SK-N-SH treated with all-trans-retinoic acid at 6 μM for 48 hours (cell line): ENCODE results near the gene PSMG4.
A peak's percentile ranks its signal among the peaks of the same experiment; 100 is the strongest.

Experiments used
- ATAC-seq: fragments of 200-7000 bp; cut with Tn5 transposase; 3 replicates; pipeline ENCODE4 v1.9.1; 2020; ENCODE audit warnings: mild to moderate bottlenecking, moderate library complexity
- ARNTL ChIP-seq: fragments of 450-650 bp; formaldehyde crosslinking; IDR thresholded peaks from 2 replicates; pipeline ENCODE4 v1.5.0; 2020; ENCODE audit warnings: low read depth, mild to moderate bottlenecking, moderate library complexity, borderline replicate concordance
- CREB5 ChIP-seq: fragments of 250-450 bp; sonication (Bioruptor Pico); IDR thresholded peaks from 2 replicates; pipeline ENCODE4 v1.5.1; 2020; ENCODE audit warnings: low read depth, mild to moderate bottlenecking, moderate library complexity
- CSDC2 ChIP-seq: fragments of 250-450 bp; sonication (Bioruptor Pico); IDR thresholded peaks from 2 replicates; pipeline ENCODE4 v1.5.0; 2020; ENCODE audit warnings: mild to moderate bottlenecking, moderate library complexity
- CSRNP3 ChIP-seq: fragments of 250-450 bp; sonication (Bioruptor Pico); IDR thresholded peaks from 2 replicates; pipeline ENCODE4 v1.5.1; 2021; ENCODE audit warnings: mild to moderate bottlenecking, moderate library complexity
- ESRRG ChIP-seq: fragments of 250-450 bp; sonication (Bioruptor Pico); IDR thresholded peaks from 2 replicates; pipeline ENCODE4 v1.6.1; 2021; ENCODE audit warnings: mild to moderate bottlenecking
- GLIS3 ChIP-seq: fragments of 250-450 bp; sonication (Bioruptor Pico); IDR thresholded peaks from 2 replicates; pipeline ENCODE4 v1.5.0; 2020; ENCODE audit warnings: mild to moderate bottlenecking, moderate library complexity
- ISL1 ChIP-seq: fragments of 250-450 bp; sonication (Bioruptor Pico); IDR thresholded peaks from 2 replicates; pipeline ENCODE4 v2.1.2; 2022; ENCODE audit warnings: mild to moderate bottlenecking, moderate library complexity
- OSR1 ChIP-seq: fragments of 250-450 bp; sonication (Bioruptor Pico); IDR thresholded peaks from 2 replicates; pipeline ENCODE4 v1.8.0; 2022; ENCODE audit warnings: moderate library complexity, mild to moderate bottlenecking, inconsistent platforms
- PATZ1 ChIP-seq: fragments of 250-450 bp; sonication (Bioruptor Pico); IDR thresholded peaks from 2 replicates; pipeline ENCODE4 v1.8.0; 2020; ENCODE audit warnings: mild to moderate bottlenecking, moderate library complexity, borderline replicate concordance
- POU6F1 ChIP-seq: fragments of 250-450 bp; sonication (Bioruptor Pico); IDR thresholded peaks from 2 replicates; pipeline ENCODE4 v1.8.0; 2021; ENCODE audit warnings: low read depth, mild to moderate bottlenecking, moderate library complexity, borderline replicate concordance
- PPARA ChIP-seq: fragments of 250-450 bp; sonication (Bioruptor Pico); IDR thresholded peaks from 2 replicates; pipeline ENCODE4 v1.5.0; 2020; ENCODE audit warnings: mild to moderate bottlenecking, borderline replicate concordance
- RARB ChIP-seq: fragments of 250-450 bp; sonication (Bioruptor Pico); IDR thresholded peaks from 2 replicates; pipeline ENCODE4 v1.8.0; 2021; ENCODE audit warnings: mild to moderate bottlenecking, moderate library complexity
- SNAI2 ChIP-seq: fragments of 250-450 bp; sonication (Bioruptor Pico); IDR thresholded peaks from 2 replicates; pipeline ENCODE4 v1.5.0; 2020; ENCODE audit warnings: mild to moderate bottlenecking, moderate library complexity
- TCF4 ChIP-seq: fragments of 250-450 bp; sonication (Bioruptor Pico); IDR thresholded peaks from 2 replicates; pipeline ENCODE4 v1.8.0; 2021; ENCODE audit warnings: mild to moderate bottlenecking, moderate library complexity, borderline replicate concordance
- TOX ChIP-seq: fragments of 250-450 bp; sonication (Bioruptor Pico); IDR thresholded peaks from 2 replicates; pipeline ENCODE4 v1.8.0; 2021; ENCODE audit warnings: mild to moderate bottlenecking, moderate library complexity, borderline replicate concordance
- TSHZ2 ChIP-seq: fragments of 250-450 bp; sonication (Bioruptor Pico); IDR thresholded peaks from 2 replicates; pipeline ENCODE4 v1.5.0; 2020; ENCODE audit warnings: mild to moderate bottlenecking, moderate library complexity
- ZFP3 ChIP-seq: fragments of 250-450 bp; sonication (Bioruptor Pico); IDR thresholded peaks from 2 replicates; pipeline ENCODE4 v1.5.0; 2020; ENCODE audit warnings: mild to moderate bottlenecking, moderate library complexity
- ZFP30 ChIP-seq: fragments of 450-650 bp; formaldehyde crosslinking; IDR thresholded peaks from 2 replicates; pipeline ENCODE4 v1.5.0; 2022; ENCODE audit warnings: mild to moderate bottlenecking, moderate library complexity
- ZNF565 ChIP-seq: fragments of 450-650 bp; formaldehyde crosslinking; conservative IDR thresholded peaks from 2 replicates; pipeline ENCODE4 v1.5.0; 2020; ENCODE audit warnings: low read depth, mild to moderate bottlenecking, moderate library complexity
- ZNF8 ChIP-seq: fragments of 450-650 bp; formaldehyde crosslinking; IDR thresholded peaks from 2 replicates; pipeline ENCODE4 v1.5.0; 2020; ENCODE audit warnings: mild to moderate bottlenecking, moderate library complexity

The PSMG4 gene

GRCh38 chr6:3245216-3245615, 13.5 kb upstream of the PSMG4 start (continued):
- TF ChIP-seq PPARA (CRISPR knock-in tag) = no peak

GRCh38 chr6:3247255-3248146, 11.2 kb upstream of the PSMG4 start:
- TF ChIP-seq ZFP3 (CRISPR knock-in tag) = peak; percentile 94
- TF ChIP-seq ZNF8 (CRISPR knock-in tag) = no peak
- 0 out of 2 replicates have a peak, but pooled peaks have one; percentile 31 for TF ChIP-seq PATZ1
- TF ChIP-seq ISL1 (CRISPR knock-in tag) = 0 out of 2 replicates have a peak, but pooled peaks have one; percentile 8
- ATAC-seq = peak; percentile 90

- TF ChIP-seq GLIS3 (CRISPR knock-in tag) (no peak), ESRRG (CRISPR knock-in tag) (no peak), PPARA (CRISPR knock-in tag) (no peak), TSHZ2 (CRISPR knock-in tag) (no peak), CSDC2 (CRISPR knock-in tag) (no peak), TOX (CRISPR knock-in tag) (no peak), POU6F1 (CRISPR knock-in tag) (no peak), RARB (CRISPR knock-in tag) (no peak), SNAI2 (no peak), CSRNP3 (CRISPR knock-in tag) (no peak), ZFP3 (CRISPR knock-in tag) (no peak), CREB5 (CRISPR knock-in tag) (no peak), OSR1 (no peak), ARNTL (no peak)
- ATAC-seq = no peak
Measured at GRCh38 chr6:3249821-3250220, 8.9 kb upstream of the PSMG4 start.

- TF ChIP-seq GLIS3 (CRISPR knock-in tag) (no peak), ARNTL (no peak), ESRRG (CRISPR knock-in tag) (no peak), TSHZ2 (CRISPR knock-in tag) (no peak), ZFP30 (no peak), TCF4 (CRISPR knock-in tag) (no peak), SNAI2 (no peak), ZFP3 (CRISPR knock-in tag) (no peak), CSRNP3 (CRISPR knock-in tag) (no peak), ZNF565 (CRISPR knock-in tag) (no peak)
- no peak for ATAC-seq
Measured at GRCh38 chr6:3250231-3250675, 8.5 kb upstream of the PSMG4 start.
